Measurements from ENCODE around the gene SCAMP2.

SCAMP2 gene

GRCh38 chr15:74826364-74826819 lies 46.8 kb downstream of the SCAMP2 start, which contains the start of gene CPLX3:
Gene CPLX3, plus strand, starts transcription at chr15:74826627. Its CDS starts 77 bp downstream, at chr15:74826704.
- peaks cover 19 to 38% (median 26%) of the 10 kb centered on the region in 5 donors for H3K27me3 ChIP-seq (ENCODE audit: control insufficient read depth in 5 of 5, insufficient read depth in 4 of 5, low read length in 5 of 5)
- no peaks in the 10 kb centered on the region for H3K9me3 ChIP-seq (ENCODE audit: control insufficient read depth in 5 of 5, low read length in 5 of 5)
- H3K4me1 ChIP-seq (ENCODE audit: control insufficient read depth in 5 of 5, insufficient read depth in 5 of 5, low read length in 5 of 5): peaks cover 0 to 5% (median 0%) of the 10 kb centered on the region in 5 donors
- no peak within 1 kb of the TSS for H3K9ac ChIP-seq (ENCODE audit: low read length in 5 of 5)
- H3K4me3 ChIP-seq (ENCODE audit: low read depth in 1 of 5, low read length in 5 of 5): no peak within 1 kb of the TSS
- no peak within 1 kb of the TSS for H3K27ac ChIP-seq (ENCODE audit: low read depth, low read length)
- H3K36me3 ChIP-seq (ENCODE audit: control insufficient read depth in 5 of 5, insufficient read depth in 5 of 5, low read length in 5 of 5): no peaks in the 10 kb centered on the region

GRCh38 chr15:74825866-74826265 lies 47.3 kb downstream of the SCAMP2 start:
- Histone ChIP-seq H3K4me3 (ENCODE audit: low read depth in 1 of 5, low read length in 5 of 5) (no peak overlapping the region), H3K27me3 (ENCODE audit: control insufficient read depth in 5 of 5, insufficient read depth in 4 of 5, low read length in 5 of 5) (peaks cover 19 to 38% (median 26%) of the 10 kb centered on the region in 5 donors), H3K9me3 (ENCODE audit: control insufficient read depth in 5 of 5, low read length in 5 of 5) (no peaks in the 10 kb centered on the region), H3K27ac (ENCODE audit: low read depth, low read length) (no peak overlapping the region), H3K36me3 (ENCODE audit: control insufficient read depth in 5 of 5, insufficient read depth in 5 of 5, low read length in 5 of 5) (no peaks in the 10 kb centered on the region), H3K4me1 (ENCODE audit: control insufficient read depth in 5 of 5, insufficient read depth in 5 of 5, low read length in 5 of 5) (peaks cover 0 to 5% (median 0%) of the 10 kb centered on the region in 5 donors), H3K9ac (ENCODE audit: low read length in 5 of 5) (no peak overlapping the region)

- H3K27ac ChIP-seq (ENCODE audit: low read depth, low read length): no peak overlapping the region
- no peaks in the 10 kb centered on the region for H3K9me3 ChIP-seq (ENCODE audit: control insufficient read depth in 5 of 5, low read length in 5 of 5)
- peaks cover 19 to 37% (median 26%) of the 10 kb centered on the region in 5 donors for H3K27me3 ChIP-seq (ENCODE audit: control insufficient read depth in 5 of 5, insufficient read depth in 4 of 5, low read length in 5 of 5)
- H3K4me3 ChIP-seq (ENCODE audit: low read depth in 1 of 5, low read length in 5 of 5): no peak overlapping the region
- no peaks in the 10 kb centered on the region for H3K36me3 ChIP-seq (ENCODE audit: control insufficient read depth in 5 of 5, insufficient read depth in 5 of 5, low read length in 5 of 5)
- no peak overlapping the region for H3K9ac ChIP-seq (ENCODE audit: low read length in 5 of 5)
- H3K4me1 ChIP-seq (ENCODE audit: control insufficient read depth in 5 of 5, insufficient read depth in 5 of 5, low read length in 5 of 5): peaks cover 0 to 5% (median 0%) of the 10 kb centered on the region in 5 donors
Observed at GRCh38 chr15:74824976-74825375, 48.2 kb downstream of the SCAMP2 start.

- H3K27me3 ChIP-seq (ENCODE audit: control insufficient read depth in 5 of 5, insufficient read depth in 4 of 5, low read length in 5 of 5): peaks cover 18 to 42% (median 30%) of the 10 kb centered on the region in 5 donors
- H3K9me3 ChIP-seq (ENCODE audit: control insufficient read depth in 5 of 5, low read length in 5 of 5): no peaks in the 10 kb centered on the region
- H3K36me3 ChIP-seq (ENCODE audit: control insufficient read depth in 5 of 5, insufficient read depth in 5 of 5, low read length in 5 of 5): no peaks in the 10 kb centered on the region
- H3K27ac ChIP-seq (ENCODE audit: low read depth, low read length): no peak overlapping the region
- no peak overlapping the region for H3K4me3 ChIP-seq (ENCODE audit: low read depth in 1 of 5, low read length in 5 of 5)
- H3K4me1 ChIP-seq (ENCODE audit: control insufficient read depth in 5 of 5, insufficient read depth in 5 of 5, low read length in 5 of 5): peaks cover 0 to 5% (median 3%) of the 10 kb centered on the region in 5 donors
- H3K9ac ChIP-seq (ENCODE audit: low read length in 5 of 5): no peak overlapping the region
Observed at GRCh38 chr15:74823324-74823723, 49.8 kb downstream of the SCAMP2 start.

- H3K4me3 ChIP-seq (ENCODE audit: low read depth in 1 of 5, low read length in 5 of 5): no peak overlapping the region
- H3K27ac ChIP-seq (ENCODE audit: low read depth, low read length): no peak overlapping the region
- no peaks in the 10 kb centered on the region for H3K9me3 ChIP-seq (ENCODE audit: control insufficient read depth in 5 of 5, low read length in 5 of 5)
- H3K9ac ChIP-seq (ENCODE audit: low read length in 5 of 5): no peak overlapping the region
- no peaks in the 10 kb centered on the region for H3K36me3 ChIP-seq (ENCODE audit: control insufficient read depth in 5 of 5, insufficient read depth in 5 of 5, low read length in 5 of 5)
- H3K4me1 ChIP-seq (ENCODE audit: control insufficient read depth in 5 of 5, insufficient read depth in 5 of 5, low read length in 5 of 5): peaks cover 0 to 5% (median 3%) of the 10 kb centered on the region in 5 donors
- H3K27me3 ChIP-seq (ENCODE audit: control insufficient read depth in 5 of 5, insufficient read depth in 4 of 5, low read length in 5 of 5): peaks cover 11 to 33% (median 22%) of the 10 kb centered on the region in 5 donors
Observed at GRCh38 chr15:74822233-74822632, 50.9 kb downstream of the SCAMP2 start.

- Histone ChIP-seq H3K36me3 (ENCODE audit: control insufficient read depth in 5 of 5, insufficient read depth in 5 of 5, low read length in 5 of 5) (no peaks in the 10 kb centered on the region), H3K4me1 (ENCODE audit: control insufficient read depth in 5 of 5, insufficient read depth in 5 of 5, low read length in 5 of 5) (peaks cover 0 to 3% (median 3%) of the 10 kb centered on the region in 5 donors), H3K4me3 (ENCODE audit: low read depth in 1 of 5, low read length in 5 of 5) (no peak overlapping the region), H3K27ac (ENCODE audit: low read depth, low read length) (no peak overlapping the region), H3K27me3 (ENCODE audit: control insufficient read depth in 5 of 5, insufficient read depth in 4 of 5, low read length in 5 of 5) (peaks cover 7 to 29% (median 22%) of the 10 kb centered on the region in 5 donors), H3K9me3 (ENCODE audit: control insufficient read depth in 5 of 5, low read length in 5 of 5) (no peaks in the 10 kb centered on the region), H3K9ac (ENCODE audit: low read length in 5 of 5) (no peak overlapping the region)
Observed at GRCh38 chr15:74821790-74822158, 51.4 kb downstream of the SCAMP2 start.

- Histone ChIP-seq H3K27me3 (ENCODE audit: control insufficient read depth in 5 of 5, insufficient read depth in 4 of 5, low read length in 5 of 5) (peaks cover 4 to 29% (median 21%) of the 10 kb centered on the region in 5 donors), H3K9ac (ENCODE audit: low read length in 5 of 5) (no peak overlapping the region), H3K4me3 (ENCODE audit: low read depth in 1 of 5, low read length in 5 of 5) (no peak overlapping the region)
Observed at GRCh38 chr15:74821091-74821789, 51.9 kb downstream of the SCAMP2 start.

GRCh38 chr15:74820056-74820455 lies 53.1 kb downstream of the SCAMP2 start:
- H3K4me1 ChIP-seq (ENCODE audit: control insufficient read depth in 5 of 5, insufficient read depth in 5 of 5, low read length in 5 of 5): peaks cover 0 to 3% (median 0%) of the 10 kb centered on the region in 5 donors
- no peak overlapping the region for H3K27ac ChIP-seq (ENCODE audit: low read depth, low read length)
- H3K27me3 ChIP-seq (ENCODE audit: control insufficient read depth in 5 of 5, insufficient read depth in 4 of 5, low read length in 5 of 5): peaks cover 4 to 28% (median 21%) of the 10 kb centered on the region in 5 donors
- no peaks in the 10 kb centered on the region for H3K9me3 ChIP-seq (ENCODE audit: control insufficient read depth in 5 of 5, low read length in 5 of 5)
- no peak overlapping the region for H3K9ac ChIP-seq (ENCODE audit: low read length in 5 of 5)
- H3K36me3 ChIP-seq (ENCODE audit: control insufficient read depth in 5 of 5, insufficient read depth in 5 of 5, low read length in 5 of 5): no peaks in the 10 kb centered on the region
- no peak overlapping the region for H3K4me3 ChIP-seq (ENCODE audit: low read depth in 1 of 5, low read length in 5 of 5)

More at GRCh38 chr15:74821091-74821789, 51.9 kb downstream of the SCAMP2 start:
- Histone ChIP-seq H3K9me3 (ENCODE audit: control insufficient read depth in 5 of 5, low read length in 5 of 5) (no peaks in the 10 kb centered on the region), H3K27ac (ENCODE audit: low read depth, low read length) (no peak overlapping the region), H3K36me3 (ENCODE audit: control insufficient read depth in 5 of 5, insufficient read depth in 5 of 5, low read length in 5 of 5) (no peaks in the 10 kb centered on the region), H3K4me1 (ENCODE audit: control insufficient read depth in 5 of 5, insufficient read depth in 5 of 5, low read length in 5 of 5) (peaks cover 0 to 3% (median 0%) of the 10 kb centered on the region in 5 donors)

- Histone ChIP-seq H3K9ac (ENCODE audit: low read length in 5 of 5) (no peak overlapping the region), H3K4me1 (ENCODE audit: control insufficient read depth in 5 of 5, insufficient read depth in 5 of 5, low read length in 5 of 5) (peaks cover 0 to 3% (median 0%) of the 10 kb centered on the region in 5 donors), H3K36me3 (ENCODE audit: control insufficient read depth in 5 of 5, insufficient read depth in 5 of 5, low read length in 5 of 5) (no peaks in the 10 kb centered on the region), H3K27ac (ENCODE audit: low read depth, low read length) (no peak overlapping the region), H3K9me3 (ENCODE audit: control insufficient read depth in 5 of 5, low read length in 5 of 5) (no peaks in the 10 kb centered on the region), H3K27me3 (ENCODE audit: control insufficient read depth in 5 of 5, insufficient read depth in 4 of 5, low read length in 5 of 5) (peaks cover 4 to 29% (median 23%) of the 10 kb centered on the region in 5 donors), H3K4me3 (ENCODE audit: low read depth in 1 of 5, low read length in 5 of 5) (no peak overlapping the region)
Observed at GRCh38 chr15:74817370-74817737, 55.8 kb downstream of the SCAMP2 start.

- no peaks in the 10 kb centered on the region for H3K36me3 ChIP-seq (ENCODE audit: control insufficient read depth in 5 of 5, insufficient read depth in 5 of 5, low read length in 5 of 5)
- no peak overlapping the region for H3K4me3 ChIP-seq (ENCODE audit: low read depth in 1 of 5, low read length in 5 of 5)
- H3K4me1 ChIP-seq (ENCODE audit: control insufficient read depth in 5 of 5, insufficient read depth in 5 of 5, low read length in 5 of 5): peaks cover 0 to 3% (median 0%) of the 10 kb centered on the region in 5 donors
- H3K27ac ChIP-seq (ENCODE audit: low read depth, low read length): no peak overlapping the region
- no peaks in the 10 kb centered on the region for H3K9me3 ChIP-seq (ENCODE audit: control insufficient read depth in 5 of 5, low read length in 5 of 5)
- H3K27me3 ChIP-seq (ENCODE audit: control insufficient read depth in 5 of 5, insufficient read depth in 4 of 5, low read length in 5 of 5): peaks cover 4 to 29% (median 23%) of the 10 kb centered on the region in 5 donors
- no peak overlapping the region for H3K9ac ChIP-seq (ENCODE audit: low read length in 5 of 5)
Observed at GRCh38 chr15:74816624-74817369, 56.4 kb downstream of the SCAMP2 start.
